NCI-H1105 treated with DMSO at 0.1 percent for 48 hours (cell line): ENCODE data around the gene CRHR1.
A peak's percentile ranks its signal among the peaks of the same experiment; 100 is the strongest.

ENCODE experiments used
- DNase-seq: peaks from one replicate; lab custom pipeline; 2025; lab: John Stamatoyannopoulos, UW

Gene CRHR1

GRCh38 chr17:45759761-45760160 lies 24.4 kb upstream of the CRHR1 start:
- no peak for DNase-seq

- DNase-seq: no peak
Observed at GRCh38 chr17:45761957-45762565, 22.1 kb upstream of the CRHR1 start.

GRCh38 chr17:45763182-45763581 lies 20.9 kb upstream of the CRHR1 start:
- DNase-seq: no peak

GRCh38 chr17:45764479-45764878 lies 19.6 kb upstream of the CRHR1 start:
- DNase-seq: no peak

- DNase-seq: no peak
Observed at GRCh38 chr17:45768000-45768399, 16.1 kb upstream of the CRHR1 start.

GRCh38 chr17:45770632-45771270 lies 13.4 kb upstream of the CRHR1 start:
- no peak for DNase-seq

GRCh38 chr17:45771271-45771959 lies 12.7 kb upstream of the CRHR1 start:
- DNase-seq: no peak

- peak; percentile 77 for DNase-seq
Observed at GRCh38 chr17:45775148-45775547, 9.0 kb upstream of the CRHR1 start.

GRCh38 chr17:45775576-45776011 lies 8.5 kb upstream of the CRHR1 start:
- peak; percentile 77 for DNase-seq

- no peak for DNase-seq
Observed at GRCh38 chr17:45776896-45777295, 7.2 kb upstream of the CRHR1 start.

GRCh38 chr17:45777388-45777787 lies 6.7 kb upstream of the CRHR1 start:
- no peak for DNase-seq

GRCh38 chr17:45780921-45781320 lies 3.2 kb upstream of the CRHR1 start:
- DNase-seq: no peak

- DNase-seq: peak; percentile 48
Observed at GRCh38 chr17:45782889-45783592, 1.1 kb upstream of the CRHR1 start.

GRCh38 chr17:45783593-45784292 lies 377 bp upstream of the CRHR1 start:
- DNase-seq: peak; percentile 39

GRCh38 chr17:45784741-45785479 lies 790 bp downstream of the CRHR1 start:
- DNase-seq: peak; percentile 47

GRCh38 chr17:45785480-45786193 lies 1.5 kb downstream of the CRHR1 start:
- DNase-seq: no peak

- no peak for DNase-seq
Observed at GRCh38 chr17:45786349-45786748, 2.2 kb downstream of the CRHR1 start.

GRCh38 chr17:45787044-45787443 lies 2.9 kb downstream of the CRHR1 start:
- DNase-seq: no peak

GRCh38 chr17:45787656-45788055 lies 3.5 kb downstream of the CRHR1 start:
- DNase-seq: no peak

- no peak for DNase-seq
Observed at GRCh38 chr17:45788057-45788456, 3.9 kb downstream of the CRHR1 start.

- no peak for DNase-seq
Observed at GRCh38 chr17:45789874-45790273, 5.8 kb downstream of the CRHR1 start.
